Activated CD4-positive, alpha-beta memory T cell treated with anti-CD3 and anti-CD28 coated beads for 36 hours (primary cell): ENCODE results near the gene OVOL1. TPM values are rescaled to one million over a fixed set of nuclear protein-coding genes. Genes with fewer than 3 reads are reported as not detected.
"Not testable (repeated sequence)": the region's sequence is repeated elsewhere in the genome, so short reads cannot be mapped to it uniquely, and the experiment has no call there.

Experiments
- CTCF ChIA-PET: fragments of 350-600 bp; sonication (Branson Sonifier 250); formaldehyde crosslinking; loops from one replicate; lab custom pipeline; 2021; ENCODE audit warnings: antibody characterized with exemption, inconsistent platforms; lab: Charles Lee
- POLR2A ChIA-PET: fragments of 350-600 bp; sonication (Branson Sonifier 250); formaldehyde crosslinking; loops from one replicate; lab custom pipeline; 2021; ENCODE audit warnings: antibody characterized with exemption; lab: Charles Lee
- DNase-seq: peaks from one replicate; pipeline ENCODE4 v3.0.0-alpha.2; 2020
- H3K27ac Mint-ChIP-seq: one replicate; pipeline ENCODE4 v1.8.0; 2021; ENCODE audit warnings: mixed read lengths
- H3K27me3 Mint-ChIP-seq: one replicate; pipeline ENCODE4 v1.8.0; 2021; ENCODE audit warnings: mixed read lengths
- H3K36me3 Mint-ChIP-seq: one replicate; pipeline ENCODE4 v1.8.0; 2021; ENCODE audit warnings: mixed read lengths
- H3K4me1 Mint-ChIP-seq: one replicate; pipeline ENCODE4 v1.8.0; 2021; ENCODE audit warnings: low read depth, mixed read lengths
- H3K4me3 Mint-ChIP-seq: one replicate; pipeline ENCODE4 v1.8.0; 2021; ENCODE audit warnings: mild to moderate bottlenecking, mixed read lengths
- H3K9me3 Mint-ChIP-seq: one replicate; pipeline ENCODE4 v1.8.0; 2021; ENCODE audit warnings: mixed read lengths
- intact Hi-C: fragments of 100-400 bp; cut with micrococcal nuclease; formaldehyde crosslinking; loops from one replicate; pipeline ENCODE4 v1.15.1; 2023
- total RNA-seq, 2 experiments: library from RNA; stranded (reverse); gene quantifications; one replicate each; pipeline ENCODE4 v1.2.3, GENCODE V29; 2021

OVOL1 gene
- total RNA-seq, 2 experiments from 2014 or later, result not detected

GRCh38 chr11:65826984-65827735 is 40.3 kb downstream of the OVOL1 start:
- H3K36me3 Mint-ChIP-seq, result no peaks in the 10 kb centered on the region
- no peaks in the 10 kb centered on the region for H3K27me3 Mint-ChIP-seq
- ChIA-PET CTCF (interaction anchor here (0.9 to 3.7 kb wide), 11 partner anchors 9 to 121 kb away, joined by 3 to 24 read pairs (median 4); partner anchors contain the start of genes KAT5 and MUS81), POLR2A (interaction anchor here (1.5 kb wide), 1 partner anchor 47 kb away, joined by 6 read pairs; the partner anchor contains the start of gene AP5B1)
- peak overlapping the region; percentile 18 for H3K27ac Mint-ChIP-seq
- H3K4me1 Mint-ChIP-seq, result peaks cover 19% of the 10 kb centered on the region
- H3K4me3 Mint-ChIP-seq, result no peak overlapping the region
- H3K9me3 Mint-ChIP-seq, result no peaks in the 10 kb centered on the region
- no peak for DNase-seq
- intact Hi-C loops, result no loop called here

GRCh38 chr11:65829459-65829858 is 42.6 kb downstream of the OVOL1 start:
- POLR2A ChIA-PET, result interaction anchor here (1.1 kb wide), 1 partner anchor 31 kb away, joined by 3 read pairs; the partner anchor contains the start of gene MUS81
- H3K36me3 Mint-ChIP-seq, result no peaks in the 10 kb centered on the region

GRCh38 chr11:65832231-65832630 is 45.4 kb downstream of the OVOL1 start:
- H3K9me3 Mint-ChIP-seq, DNase-seq, H3K27me3 Mint-ChIP-seq, H3K27ac Mint-ChIP-seq, H3K36me3 Mint-ChIP-seq, H3K4me3 Mint-ChIP-seq, intact Hi-C loops: not testable (repeated sequence)
- ChIA-PET POLR2A (interaction anchor here (0.7 to 2.7 kb wide), 4 partner anchors 13 to 130 kb away, joined by 3 to 16 read pairs (median 3); partner anchors contain the start of genes CCDC85B and MUS81), CTCF (interaction anchor here (1.0 to 4.1 kb wide), 6 partner anchors 14 to 121 kb away, joined by 5 to 25 read pairs (median 10); partner anchors contain the start of genes AP5B1 and KAT5)
- H3K4me1 Mint-ChIP-seq, result peaks cover 30% of the 10 kb centered on the region

More at GRCh38 chr11:65829459-65829858, 42.6 kb downstream of the OVOL1 start:
- DNase-seq, result no peak
- no peaks in the 10 kb centered on the region for H3K27me3 Mint-ChIP-seq
- no peak overlapping the region for H3K27ac Mint-ChIP-seq
- H3K4me3 Mint-ChIP-seq, result no peak overlapping the region
- CTCF ChIA-PET, result interaction anchor here (0.5 to 3.7 kb wide), 6 partner anchors 11 to 118 kb away, joined by 3 to 24 read pairs (median 7); partner anchors contain the start of genes CCDC85B and KAT5
- intact Hi-C loops, result no loop called here
- H3K4me1 Mint-ChIP-seq, result peaks cover 30% of the 10 kb centered on the region
- no peaks in the 10 kb centered on the region for H3K9me3 Mint-ChIP-seq

- ChIA-PET POLR2A (interaction anchor here (0.7 to 2.7 kb wide), 5 partner anchors 15 to 128 kb away, joined by 3 to 16 read pairs (median 4); partner anchors contain the start of genes MUS81 and SART1), CTCF (interaction anchor here (0.6 to 4.1 kb wide), 6 partner anchors 11 to 158 kb away, joined by 3 to 25 read pairs (median 10); partner anchors contain the start of gene AP5B1)
- Mint-ChIP-seq H3K4me1 (peaks cover 21% of the 10 kb centered on the region), H3K27me3 (no peaks in the 10 kb centered on the region), H3K4me3 (no peak within 1 kb of the TSS), H3K36me3 (no peaks in the 10 kb centered on the region), H3K27ac (no peak within 1 kb of the TSS), H3K9me3 (no peaks in the 10 kb centered on the region)
- intact Hi-C loops, result no loop called here
- peak; percentile 98 for DNase-seq
Observed at GRCh38 chr11:65833297-65834030, 46.6 kb downstream of the OVOL1 start, which contains the start of gene SNX32. Gene SNX32 (plus strand): TSS chr11:65833963. CDS start chr11:65834066, 103 bp downstream.

- H3K4me3 Mint-ChIP-seq, result no peak overlapping the region
- H3K9me3 Mint-ChIP-seq, result no peaks in the 10 kb centered on the region
- H3K27me3 Mint-ChIP-seq, result no peaks in the 10 kb centered on the region
- no peaks in the 10 kb centered on the region for H3K36me3 Mint-ChIP-seq
- CTCF ChIA-PET, result interaction anchor here (2.3 to 4.1 kb wide), 4 partner anchors 16 to 54 kb away, joined by 8 to 25 read pairs (median 16); partner anchors contain the start of gene AP5B1
- no peak for DNase-seq
- intact Hi-C loops, result no loop called here
- H3K27ac Mint-ChIP-seq, result no peak overlapping the region
- POLR2A ChIA-PET, result interaction anchor here (0.7 to 2.7 kb wide), 4 partner anchors 16 to 127 kb away, joined by 3 to 16 read pairs (median 4); partner anchors contain the start of genes MUS81 and SART1
- peaks cover 21% of the 10 kb centered on the region for H3K4me1 Mint-ChIP-seq
Observed at GRCh38 chr11:65834202-65834601, 47.3 kb downstream of the OVOL1 start.

DNA sequence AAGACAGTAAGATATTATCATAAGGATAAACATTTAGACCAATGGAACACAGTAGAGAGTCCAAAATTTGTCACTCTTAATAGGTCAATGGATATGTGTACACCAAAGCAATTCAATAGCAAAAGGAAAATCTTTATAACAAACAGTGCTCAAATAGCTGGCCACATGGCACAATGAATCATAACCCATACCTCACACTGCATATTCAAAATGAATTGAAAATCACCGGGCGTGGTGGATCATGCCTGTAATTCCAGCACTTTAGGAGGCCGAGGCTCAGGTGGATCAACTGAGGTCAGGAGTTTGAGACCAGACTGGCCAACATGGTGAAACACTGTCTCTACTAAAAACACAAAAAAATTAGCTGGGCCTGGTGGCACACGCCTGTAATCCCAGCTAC is 55.3 kb downstream of the OVOL1 start:
- intact Hi-C loops, result no loop called here
- POLR2A ChIA-PET, result no interaction called here
- no peaks in the 10 kb centered on the region for H3K4me1 Mint-ChIP-seq
- no peak overlapping the region for H3K27ac Mint-ChIP-seq
- DNase-seq, result no peak
- H3K27me3 Mint-ChIP-seq, result no peaks in the 10 kb centered on the region
- H3K9me3 Mint-ChIP-seq, result no peaks in the 10 kb centered on the region
- CTCF ChIA-PET, result interaction anchor here (1.1 kb wide), 1 partner anchor 62 kb away, joined by 3 read pairs; no protein-coding TSS in a partner anchor
- no peaks in the 10 kb centered on the region for H3K36me3 Mint-ChIP-seq
- no peak overlapping the region for H3K4me3 Mint-ChIP-seq

GRCh38 chr11:65843811-65844210 is 56.9 kb downstream of the OVOL1 start:
- Mint-ChIP-seq H3K4me3 (no peak overlapping the region), H3K27ac (no peak overlapping the region), H3K4me1 (no peaks in the 10 kb centered on the region), H3K36me3 (no peaks in the 10 kb centered on the region), H3K27me3 (no peaks in the 10 kb centered on the region), H3K9me3 (no peaks in the 10 kb centered on the region)
- POLR2A ChIA-PET, result no interaction called here
- CTCF ChIA-PET, result interaction anchor here (1.6 to 2.3 kb wide), 2 partner anchors 40 to 132 kb away, joined by 3 to 7 read pairs; partner anchors contain the start of gene KAT5
- no peak for DNase-seq
- intact Hi-C loops, result no loop called here

GRCh38 chr11:65844231-65844872 is 57.5 kb downstream of the OVOL1 start:
- Mint-ChIP-seq H3K9me3 (no peaks in the 10 kb centered on the region), H3K4me1 (no peaks in the 10 kb centered on the region), H3K36me3 (no peaks in the 10 kb centered on the region), H3K27me3 (no peaks in the 10 kb centered on the region), H3K27ac (no peak overlapping the region), H3K4me3 (no peak overlapping the region)
- CTCF ChIA-PET, result interaction anchor here (0.7 to 2.3 kb wide), 4 partner anchors 21 to 139 kb away, joined by 3 to 7 read pairs (median 5); partner anchors contain the start of gene KAT5
- DNase-seq, result no peak
- intact Hi-C loops, result no loop called here
- POLR2A ChIA-PET, result interaction anchor here (0.7 kb wide), 1 partner anchor 9 kb away, joined by 5 read pairs; no protein-coding TSS in a partner anchor

Other genes starting within 250 kb of the OVOL1 start
- gene LTBP3, start 228.7 kb upstream of the OVOL1 start, total RNA-seq, result 10 to 100 TPM; 60.7 to 63.3 TPM
- gene ZNRD2, start 216.6 kb upstream of the OVOL1 start, total RNA-seq, result 10 to 100 TPM; 48.1 to 51.1 TPM
- 10 to 100 TPM; 25.3 to 28.3 TPM for gene FAM89B, start 214.5 kb upstream of the OVOL1 start, total RNA-seq
- 100 to 1,000 TPM; 137 to 141 TPM for gene EHBP1L1, start 211.0 kb upstream of the OVOL1 start, total RNA-seq
- under 1 TPM; 0.29 to 0.31 TPM for gene KCNK7, start 191.3 kb upstream of the OVOL1 start, total RNA-seq
- 10 to 100 TPM; 56.7 to 62.6 TPM for gene MAP3K11, start 172.8 kb upstream of the OVOL1 start, total RNA-seq
- 10 to 100 TPM; 29.8 to 32.1 TPM for gene PCNX3, start 171.3 kb upstream of the OVOL1 start, total RNA-seq
- 100 to 1,000 TPM; 163 to 167 TPM for gene SIPA1, start 149.0 kb upstream of the OVOL1 start, total RNA-seq
- 10 to 100 TPM; 74.9 to 76.5 TPM for gene RELA, start 124.1 kb upstream of the OVOL1 start, total RNA-seq
- 10 to 100 TPM; 55.9 to 61.6 TPM for gene KAT5, start 74.8 kb upstream of the OVOL1 start, total RNA-seq
- 100 to 1,000 TPM in 1 of 2 experiments, 10 to 100 TPM in 1; 98.4 to 105 TPM for gene RNASEH2C, start 66.3 kb upstream of the OVOL1 start, total RNA-seq
- 10 to 100 TPM; 13.6 to 14.5 TPM for gene AP5B1, start 6.1 kb upstream of the OVOL1 start, total RNA-seq
- gene SNX32, start 46.9 kb downstream of the OVOL1 start, total RNA-seq, result 1 to 10 TPM; 2.0 to 2.7 TPM
- 1,000 to 10,000 TPM; 1,166 to 1,191 TPM for gene CFL1, start 71.1 kb downstream of the OVOL1 start, total RNA-seq
- gene MUS81, start 73.4 kb downstream of the OVOL1 start, total RNA-seq, result 10 to 100 TPM; 69.8 to 71.7 TPM
- 10 to 100 TPM; 11.5 to 12.5 TPM for gene EFEMP2, start 85.7 kb downstream of the OVOL1 start, total RNA-seq
- 10 to 100 TPM; 11.1 to 13.2 TPM for gene CTSW, start 92.8 kb downstream of the OVOL1 start, total RNA-seq
- 100 to 1,000 TPM in 1 of 2 experiments, 10 to 100 TPM in 1; 94.2 to 101 TPM for gene FIBP, start 101.4 kb downstream of the OVOL1 start, total RNA-seq
- gene CCDC85B, start 103.6 kb downstream of the OVOL1 start, total RNA-seq, result 10 to 100 TPM; 40.0 to 44.4 TPM
- 10 to 100 TPM; 17.1 to 17.7 TPM for gene FOSL1, start 113.3 kb downstream of the OVOL1 start, total RNA-seq
- gene C11orf68, start 132.0 kb downstream of the OVOL1 start, total RNA-seq, result 10 to 100 TPM; 22.2 to 23.6 TPM
- gene DRAP1, start 132.4 kb downstream of the OVOL1 start, total RNA-seq, result 100 to 1,000 TPM; 154 to 169 TPM
- gene TSGA10IP, start 158.4 kb downstream of the OVOL1 start, total RNA-seq, result not detected
- gene SART1, start 174.7 kb downstream of the OVOL1 start, total RNA-seq, result 10 to 100 TPM; 59.1 to 60.5 TPM
- gene EIF1AD, start 215.1 kb downstream of the OVOL1 start, total RNA-seq, result 10 to 100 TPM; 41.2 to 42.7 TPM
- 100 to 1,000 TPM; 264 to 280 TPM for gene BANF1, start 215.4 kb downstream of the OVOL1 start, total RNA-seq
- gene CST6, start 224.9 kb downstream of the OVOL1 start, total RNA-seq, result not detected
- not detected for gene CATSPER1, start 239.4 kb downstream of the OVOL1 start, total RNA-seq